ENCODE results near the gene EML5.

Gene EML5

DNA sequence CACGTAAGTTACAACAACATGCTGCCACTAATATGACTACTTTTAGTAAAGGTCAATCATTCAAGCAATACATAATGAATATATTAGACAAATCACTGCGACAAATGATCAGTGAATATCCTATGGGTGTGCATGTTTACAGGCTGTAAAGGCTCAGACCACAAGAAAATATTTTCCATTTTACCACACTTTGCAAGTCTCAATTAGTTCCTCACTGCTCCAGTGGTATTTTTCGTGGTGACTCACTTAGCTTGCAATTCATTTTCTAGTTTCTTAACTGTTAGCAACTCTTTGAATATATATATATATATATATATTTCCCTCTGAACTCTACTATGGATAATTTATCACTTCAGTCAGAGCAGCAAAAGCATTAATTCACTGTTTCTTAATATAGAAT is 96.9 kb downstream of the EML5 start:
- no peaks in the 10 kb centered on the region for H3K9me3 ChIP-seq
- intact Hi-C loops (cut with DNase I; ENCODE audit: low total_unique reads), result no loop called here

GRCh38 chr14:88688386-88688785 is 104.4 kb downstream of the EML5 start:
- DNase-seq, result no peak
- H3K36me3 ChIP-seq, result no peaks in the 10 kb centered on the region
- TF ChIP-seq, protein P1, sequence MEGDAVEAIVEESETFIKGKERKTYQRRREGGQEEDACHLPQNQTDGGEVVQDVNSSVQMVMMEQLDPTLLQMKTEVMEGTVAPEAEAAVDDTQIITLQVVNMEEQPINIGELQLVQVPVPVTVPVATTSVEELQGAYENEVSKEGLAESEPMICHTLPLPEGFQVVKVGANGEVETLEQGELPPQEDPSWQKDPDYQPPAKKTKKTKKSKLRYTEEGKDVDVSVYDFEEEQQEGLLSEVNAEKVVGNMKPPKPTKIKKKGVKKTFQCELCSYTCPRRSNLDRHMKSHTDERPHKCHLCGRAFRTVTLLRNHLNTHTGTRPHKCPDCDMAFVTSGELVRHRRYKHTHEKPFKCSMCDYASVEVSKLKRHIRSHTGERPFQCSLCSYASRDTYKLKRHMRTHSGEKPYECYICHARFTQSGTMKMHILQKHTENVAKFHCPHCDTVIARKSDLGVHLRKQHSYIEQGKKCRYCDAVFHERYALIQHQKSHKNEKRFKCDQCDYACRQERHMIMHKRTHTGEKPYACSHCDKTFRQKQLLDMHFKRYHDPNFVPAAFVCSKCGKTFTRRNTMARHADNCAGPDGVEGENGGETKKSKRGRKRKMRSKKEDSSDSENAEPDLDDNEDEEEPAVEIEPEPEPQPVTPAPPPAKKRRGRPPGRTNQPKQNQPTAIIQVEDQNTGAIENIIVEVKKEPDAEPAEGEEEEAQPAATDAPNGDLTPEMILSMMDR (IDR thresholded peaks at IDR 0.05), result no peak
- H3K27me3 ChIP-seq, result no peaks in the 10 kb centered on the region
- H3K4me3 ChIP-seq, result no peak overlapping the region
- no peaks in the 10 kb centered on the region for H3K4me1 ChIP-seq
- H3K27ac ChIP-seq, result no peak overlapping the region
- no peaks in the 10 kb centered on the region for H3K9me3 ChIP-seq
- intact Hi-C loops (cut with DNase I; ENCODE audit: low total_unique reads), result no loop called here

More for the DNA sequence above, 96.9 kb downstream of the EML5 start:
- Histone ChIP-seq H3K27me3 (no peaks in the 10 kb centered on the region), H3K27ac (no peak overlapping the region), H3K4me3 (no peak overlapping the region), H3K36me3 (no peaks in the 10 kb centered on the region), H3K4me1 (no peaks in the 10 kb centered on the region)
- TF ChIP-seq, protein P1 (IDR thresholded peaks at IDR 0.05), result no peak
- DNase-seq, result no peak

- Histone ChIP-seq H3K9me3 (no peaks in the 10 kb centered on the region), H3K27me3 (no peaks in the 10 kb centered on the region), H3K4me1 (no peaks in the 10 kb centered on the region), H3K4me3 (no peak overlapping the region), H3K27ac (no peak overlapping the region), H3K36me3 (no peaks in the 10 kb centered on the region)
- TF ChIP-seq, protein P1 (IDR thresholded peaks at IDR 0.05), result no peak
- DNase-seq, result no peak
- intact Hi-C loops (cut with DNase I; ENCODE audit: low total_unique reads), result no loop called here
Measured at GRCh38 chr14:88683119-88683518, 109.6 kb downstream of the EML5 start.

DNA sequence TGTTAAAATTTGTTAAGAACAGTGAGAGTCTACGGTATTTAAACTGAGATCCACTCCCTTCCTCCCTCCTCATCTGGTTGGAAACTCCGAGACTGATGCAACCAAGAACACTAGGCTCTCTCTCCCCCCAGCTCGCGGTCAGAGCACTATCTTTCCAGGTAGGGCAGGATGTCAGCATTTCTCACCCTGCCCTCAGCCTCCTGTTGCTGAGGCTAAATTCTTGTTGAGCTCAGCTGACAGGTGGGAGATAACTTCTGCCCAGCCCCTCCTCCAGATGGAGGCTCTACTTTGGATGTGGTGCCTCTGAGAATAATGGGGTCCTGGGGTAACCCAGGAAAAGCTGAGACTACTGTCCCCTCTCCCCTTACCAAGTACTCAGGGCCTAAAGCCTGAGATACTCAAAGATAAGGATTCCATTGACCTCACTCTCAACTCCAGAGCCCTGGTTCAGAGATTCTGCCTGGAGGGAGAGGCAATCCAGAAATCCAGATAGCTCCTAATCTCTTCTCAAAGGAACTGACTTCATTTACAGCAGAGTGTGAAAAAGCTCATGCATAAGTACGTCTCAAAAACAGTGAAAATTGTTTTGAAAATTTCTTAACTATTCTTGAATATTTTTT is 110.1 kb downstream of the EML5 start:
- no peaks in the 10 kb centered on the region for H3K4me1 ChIP-seq
- no peaks in the 10 kb centered on the region for H3K36me3 ChIP-seq
- no peaks in the 10 kb centered on the region for H3K27me3 ChIP-seq
- H3K4me3 ChIP-seq, result no peak overlapping the region
- TF ChIP-seq, protein P1 (IDR thresholded peaks at IDR 0.05), result no peak
- no peak overlapping the region for H3K27ac ChIP-seq
- H3K9me3 ChIP-seq, result no peaks in the 10 kb centered on the region
- no peak for DNase-seq
- intact Hi-C loops (cut with DNase I; ENCODE audit: low total_unique reads), result no loop called here

DNA sequence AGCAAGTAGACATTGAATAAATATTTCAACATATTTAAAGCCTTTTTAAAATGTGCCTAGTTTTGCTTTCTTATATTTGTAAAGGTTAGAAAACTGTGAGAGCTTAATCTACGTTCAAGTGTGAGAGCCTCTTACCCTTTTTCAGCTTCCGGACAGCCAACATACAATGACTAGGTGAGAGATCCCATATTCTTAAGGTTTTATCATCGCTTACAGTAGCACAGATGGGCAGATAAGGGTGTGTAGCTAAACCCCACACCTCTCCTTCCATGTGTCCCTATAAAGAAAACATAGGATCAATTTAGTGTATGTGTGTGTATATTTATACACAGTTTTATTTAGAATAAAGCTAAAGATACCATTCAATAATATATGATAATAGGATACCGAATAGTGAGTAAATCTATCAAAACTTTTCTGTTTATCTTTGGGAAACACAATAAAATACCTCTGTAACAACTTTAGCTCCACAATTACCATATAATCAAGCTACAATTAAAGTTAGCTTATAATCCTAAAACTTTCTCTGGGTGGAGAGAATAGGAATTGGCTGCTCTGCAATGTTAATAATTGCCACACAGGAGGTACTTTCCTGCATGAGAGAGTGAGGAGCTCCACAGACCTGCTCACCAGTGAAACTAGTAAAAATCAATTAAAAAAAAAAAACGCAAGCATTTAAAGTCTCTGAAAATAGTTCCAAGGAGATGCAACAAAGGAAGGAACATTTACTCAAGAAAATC is 110.8 kb downstream of the EML5 start:
- TF ChIP-seq, protein P1 (IDR thresholded peaks at IDR 0.05), result no peak
- Histone ChIP-seq H3K9me3 (no peaks in the 10 kb centered on the region), H3K36me3 (no peaks in the 10 kb centered on the region), H3K4me1 (no peaks in the 10 kb centered on the region), H3K27me3 (no peaks in the 10 kb centered on the region), H3K4me3 (no peak overlapping the region), H3K27ac (no peak overlapping the region)
- intact Hi-C loops (cut with DNase I; ENCODE audit: low total_unique reads), result no loop called here
- DNase-seq, result no peak

Data from tibial artery (tissue), 4 donors.